ENCODE measurements around the gene CPA4.
"Not testable (repeated sequence)": the region's sequence is repeated elsewhere in the genome, so short reads cannot be mapped to it uniquely, and the experiment has no call there.

Gene CPA4, protein sequence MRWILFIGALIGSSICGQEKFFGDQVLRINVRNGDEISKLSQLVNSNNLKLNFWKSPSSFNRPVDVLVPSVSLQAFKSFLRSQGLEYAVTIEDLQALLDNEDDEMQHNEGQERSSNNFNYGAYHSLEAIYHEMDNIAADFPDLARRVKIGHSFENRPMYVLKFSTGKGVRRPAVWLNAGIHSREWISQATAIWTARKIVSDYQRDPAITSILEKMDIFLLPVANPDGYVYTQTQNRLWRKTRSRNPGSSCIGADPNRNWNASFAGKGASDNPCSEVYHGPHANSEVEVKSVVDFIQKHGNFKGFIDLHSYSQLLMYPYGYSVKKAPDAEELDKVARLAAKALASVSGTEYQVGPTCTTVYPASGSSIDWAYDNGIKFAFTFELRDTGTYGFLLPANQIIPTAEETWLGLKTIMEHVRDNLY

GRCh38 chr7:130292682-130293257, at the start of gene CPA4:
TSS of gene CPA4 (plus strand) at chr7:130293161. CDS start at chr7:130293181, 20 bp downstream.
- Mint-ChIP-seq H3K4me1 (no peaks in the 10 kb centered on the region), H3K36me3 (ENCODE audit: low read depth) (no peaks in the 10 kb centered on the region), H3K9me3 (no peaks in the 10 kb centered on the region), H3K27me3 (no peaks in the 10 kb centered on the region), H3K4me3 (no peak within 1 kb of the TSS), H3K27ac (no peak within 1 kb of the TSS)
- ATAC-seq (no peak), DNase-seq (no peak)

DNA sequence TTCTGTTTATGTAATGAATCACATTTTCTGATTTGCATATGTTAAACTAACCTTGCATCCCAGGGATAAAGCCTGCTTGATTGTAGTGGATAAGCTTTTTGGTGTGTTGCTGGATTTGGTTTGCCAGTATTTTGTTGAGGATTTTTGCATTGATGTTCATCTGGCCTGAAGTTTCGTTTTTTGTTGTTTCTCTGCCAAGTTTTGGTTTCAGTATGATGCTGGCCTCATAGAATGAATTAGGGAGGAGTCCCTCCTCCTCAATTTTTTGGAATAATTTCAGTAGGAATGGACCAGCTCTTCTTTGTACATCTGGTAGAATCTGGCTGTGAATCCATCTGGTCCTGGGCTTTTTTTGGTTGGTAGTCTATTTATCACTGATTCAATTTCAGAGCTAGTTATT, 49.5 kb upstream of the CPA4 start:
- not testable (repeated sequence) for H3K4me3 Mint-ChIP-seq; ATAC-seq; H3K27ac Mint-ChIP-seq; H3K9me3 Mint-ChIP-seq; H3K36me3 Mint-ChIP-seq (ENCODE audit: low read depth); H3K27me3 Mint-ChIP-seq; DNase-seq
- H3K4me1 Mint-ChIP-seq: peaks cover 10% of the 10 kb centered on the region

DNA sequence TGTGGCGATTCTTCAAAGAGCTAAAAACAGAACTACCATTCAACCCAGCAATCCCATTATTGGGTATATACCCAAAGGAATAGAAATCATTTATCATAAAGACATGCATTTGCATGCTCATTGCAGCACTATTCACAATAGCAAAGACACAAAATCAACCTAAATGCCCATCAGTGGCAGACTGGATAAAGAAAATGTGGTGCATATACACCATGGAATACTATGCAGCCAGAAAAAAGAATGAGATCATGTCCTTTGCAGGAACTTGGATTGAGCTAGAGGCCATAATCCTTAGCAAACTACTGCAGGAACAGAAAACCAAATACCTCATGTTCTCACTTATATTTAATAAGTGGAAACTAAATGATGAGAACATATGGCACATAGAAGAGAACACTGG, 46.5 kb upstream of the CPA4 start:
- not testable (repeated sequence) for ATAC-seq, H3K4me3 Mint-ChIP-seq, H3K9me3 Mint-ChIP-seq

GRCh38 chr7:130248842-130249241, 44.1 kb upstream of the CPA4 start:
- H3K27ac Mint-ChIP-seq; H3K4me1 Mint-ChIP-seq; H3K27me3 Mint-ChIP-seq; ATAC-seq; H3K4me3 Mint-ChIP-seq; H3K36me3 Mint-ChIP-seq (ENCODE audit: low read depth); DNase-seq; H3K9me3 Mint-ChIP-seq: not testable (repeated sequence)

More for the DNA sequence above, 46.5 kb upstream of the CPA4 start:
- not testable (repeated sequence) for DNase-seq; H3K27me3 Mint-ChIP-seq; H3K36me3 Mint-ChIP-seq (ENCODE audit: low read depth); H3K27ac Mint-ChIP-seq
- peaks cover 10% of the 10 kb centered on the region for H3K4me1 Mint-ChIP-seq

- not testable (repeated sequence) for H3K4me1 Mint-ChIP-seq; H3K27me3 Mint-ChIP-seq; H3K4me3 Mint-ChIP-seq; ATAC-seq; DNase-seq; H3K9me3 Mint-ChIP-seq; H3K36me3 Mint-ChIP-seq (ENCODE audit: low read depth); H3K27ac Mint-ChIP-seq
Measured at GRCh38 chr7:130249626-130250025, 43.3 kb upstream of the CPA4 start.

DNA sequence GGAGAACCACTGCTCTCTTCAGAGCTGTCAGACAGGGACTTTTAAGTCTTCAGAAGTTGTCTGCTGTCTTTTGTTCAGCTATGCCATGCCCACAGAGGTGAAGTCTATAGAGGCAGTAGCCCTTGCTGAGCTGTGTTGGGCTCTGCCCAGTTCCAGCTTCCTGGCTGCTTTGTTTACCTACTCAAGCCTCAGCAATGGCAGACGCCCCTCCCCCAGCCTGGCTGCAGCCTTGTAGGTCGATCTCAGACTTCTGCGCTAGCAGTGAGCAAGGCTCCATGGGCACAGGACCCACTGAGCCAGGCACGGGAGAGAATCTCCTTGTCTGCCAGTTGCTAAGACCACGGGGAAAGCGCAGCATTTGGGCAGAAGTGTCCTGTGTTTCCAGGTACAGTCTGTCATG, 38.4 kb upstream of the CPA4 start:
- DNase-seq: no peak
- no peak overlapping the region for H3K4me3 Mint-ChIP-seq
- H3K9me3 Mint-ChIP-seq: peaks cover 6% of the 10 kb centered on the region
- peaks cover 2% of the 10 kb centered on the region for H3K27me3 Mint-ChIP-seq
- ATAC-seq: no peak
- H3K36me3 Mint-ChIP-seq (ENCODE audit: low read depth): no peaks in the 10 kb centered on the region
- no peaks in the 10 kb centered on the region for H3K4me1 Mint-ChIP-seq
- H3K27ac Mint-ChIP-seq: no peak overlapping the region

GRCh38 chr7:130256704-130257103, 36.3 kb upstream of the CPA4 start:
- Mint-ChIP-seq H3K36me3 (ENCODE audit: low read depth) (no peaks in the 10 kb centered on the region), H3K4me3 (no peak overlapping the region), H3K4me1 (no peaks in the 10 kb centered on the region), H3K9me3 (peaks cover 6% of the 10 kb centered on the region), H3K27me3 (peaks cover 2% of the 10 kb centered on the region), H3K27ac (no peak overlapping the region)
- no peak for DNase-seq
- no peak for ATAC-seq

GRCh38 chr7:130258494-130259078, 34.4 kb upstream of the CPA4 start:
- no peak for ATAC-seq
- Mint-ChIP-seq H3K4me1 (no peaks in the 10 kb centered on the region), H3K27ac (no peak overlapping the region), H3K9me3 (peaks cover 6% of the 10 kb centered on the region), H3K36me3 (ENCODE audit: low read depth) (no peaks in the 10 kb centered on the region), H3K4me3 (no peak overlapping the region), H3K27me3 (peaks cover 2% of the 10 kb centered on the region)
- no peak for DNase-seq

DNA sequence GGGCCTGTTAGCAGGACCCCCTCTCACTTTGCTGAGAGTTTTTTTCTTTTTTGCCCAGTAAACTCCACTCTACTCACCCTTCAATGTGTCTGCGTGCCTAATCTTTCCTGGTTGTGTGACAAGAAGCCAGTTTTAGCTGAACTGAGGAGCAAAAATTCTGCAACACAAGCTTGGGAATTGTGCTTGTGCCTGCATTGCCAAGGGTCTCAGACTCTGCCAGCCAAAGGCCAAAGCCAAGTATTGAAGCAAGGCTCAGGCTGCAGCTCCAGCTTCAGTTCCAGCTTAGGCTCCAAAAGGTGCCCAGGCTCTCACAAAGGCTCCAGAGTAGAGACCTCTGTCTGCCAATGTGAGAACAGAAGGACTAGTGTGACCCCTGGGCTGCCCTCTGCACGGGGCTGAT, 30.5 kb upstream of the CPA4 start:
- Mint-ChIP-seq H3K27me3 (peaks cover 2% of the 10 kb centered on the region), H3K4me1 (no peaks in the 10 kb centered on the region), H3K4me3 (no peak overlapping the region), H3K9me3 (peaks cover 6% of the 10 kb centered on the region), H3K27ac (no peak overlapping the region), H3K36me3 (ENCODE audit: low read depth) (no peaks in the 10 kb centered on the region)
- ATAC-seq: no peak
- no peak for DNase-seq

- Mint-ChIP-seq H3K27me3 (peaks cover 3% of the 10 kb centered on the region), H3K4me1 (no peaks in the 10 kb centered on the region), H3K36me3 (ENCODE audit: low read depth) (no peaks in the 10 kb centered on the region), H3K4me3 (no peak overlapping the region), H3K9me3 (peaks cover 6% of the 10 kb centered on the region), H3K27ac (no peak overlapping the region)
- ATAC-seq (no peak), DNase-seq (no peak)
Measured at GRCh38 chr7:130263130-130263529, 29.8 kb upstream of the CPA4 start.

DNA sequence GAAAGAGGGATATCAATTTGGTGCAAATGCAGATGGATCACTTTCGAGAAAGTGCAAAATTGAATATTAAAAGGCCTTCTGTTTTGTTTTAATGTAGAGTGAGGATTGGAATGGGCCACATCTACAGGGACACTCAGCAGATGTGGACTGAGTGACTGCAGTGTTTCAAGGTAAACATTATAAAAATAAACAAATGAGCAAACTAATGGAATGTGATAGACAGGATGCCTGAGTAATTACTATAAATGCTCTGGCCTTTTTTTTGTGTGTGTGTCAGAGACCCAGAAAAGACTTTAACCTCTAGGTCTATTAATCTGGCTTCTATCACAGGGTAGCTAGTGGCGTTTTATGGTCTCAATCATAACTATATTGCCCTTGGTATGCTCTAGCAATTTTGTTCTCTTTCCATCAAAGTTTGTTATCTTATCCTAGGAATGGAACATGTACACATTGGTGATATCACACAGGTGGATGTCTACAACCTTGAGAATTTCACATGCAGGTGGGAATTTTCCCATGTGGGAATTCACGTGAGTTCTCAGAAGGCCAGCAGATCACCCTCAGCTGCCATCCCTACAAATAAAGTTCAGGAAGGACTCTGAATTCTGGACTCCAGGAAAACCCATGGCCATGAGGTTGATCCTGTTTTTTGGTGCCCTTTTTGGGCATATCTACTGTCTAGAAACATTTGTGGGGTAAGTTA, 26.6 kb upstream of the CPA4 start, which contains the start of gene CPA2:
CPA2 (plus strand) TSS at position 606 of the 703 bp plus-strand sequence; CDS start at position 625, 19 bp downstream.
- no peak for DNase-seq
- ATAC-seq: no peak
- no peak within 1 kb of the TSS for H3K4me3 Mint-ChIP-seq
- no peaks in the 10 kb centered on the region for H3K9me3 Mint-ChIP-seq
- H3K4me1 Mint-ChIP-seq: no peaks in the 10 kb centered on the region
- peaks cover 4% of the 10 kb centered on the region for H3K27me3 Mint-ChIP-seq
- H3K36me3 Mint-ChIP-seq (ENCODE audit: low read depth): no peaks in the 10 kb centered on the region
- no peak within 1 kb of the TSS for H3K27ac Mint-ChIP-seq

GRCh38 chr7:130266961-130267321, 26.0 kb upstream of the CPA4 start:
- ATAC-seq: no peak
- no peaks in the 10 kb centered on the region for H3K4me1 Mint-ChIP-seq
- no peaks in the 10 kb centered on the region for H3K36me3 Mint-ChIP-seq (ENCODE audit: low read depth)
- H3K27ac Mint-ChIP-seq: no peak overlapping the region
- no peak overlapping the region for H3K4me3 Mint-ChIP-seq
- no peak for DNase-seq
- H3K9me3 Mint-ChIP-seq: no peaks in the 10 kb centered on the region
- H3K27me3 Mint-ChIP-seq: peaks cover 4% of the 10 kb centered on the region

DNA sequence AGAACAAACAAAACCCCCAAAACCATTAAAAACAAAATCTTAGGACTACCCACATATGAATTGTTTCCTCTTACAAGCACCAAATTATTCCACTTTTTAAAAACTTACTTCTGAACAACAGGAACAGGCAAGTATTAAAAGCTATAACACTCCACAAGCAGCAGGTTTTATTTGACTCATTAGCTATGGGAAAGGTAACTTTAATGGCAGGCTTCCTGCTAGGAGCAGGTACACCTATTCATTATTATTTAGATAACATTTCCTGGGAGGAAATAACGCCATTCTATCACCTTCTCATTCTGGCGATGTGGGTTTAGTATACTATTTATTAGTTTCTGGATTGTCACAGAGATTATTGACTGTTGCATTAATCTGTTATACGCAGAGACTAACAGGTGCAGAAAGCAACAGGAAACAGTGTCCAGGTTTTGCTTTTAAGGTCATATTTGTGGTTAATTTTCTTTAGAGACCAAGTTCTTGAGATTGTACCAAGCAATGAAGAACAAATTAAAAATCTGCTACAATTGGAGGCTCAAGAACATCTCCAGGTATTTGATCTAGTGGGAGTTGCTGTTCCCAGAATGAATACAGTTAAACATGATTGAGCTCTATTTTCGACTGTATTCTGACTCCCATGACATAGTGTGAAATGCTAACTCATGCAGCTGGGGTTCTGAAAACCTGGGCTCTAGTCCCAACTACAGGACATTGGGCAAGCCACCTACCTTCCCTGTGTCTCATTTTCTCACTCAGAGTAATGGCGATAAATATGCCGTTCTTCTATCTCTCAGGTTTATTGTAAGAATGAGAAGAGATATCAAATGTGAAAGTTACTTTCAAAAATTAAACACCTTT, 24.3 kb upstream of the CPA4 start:
- H3K4me1 Mint-ChIP-seq: peaks cover 3% of the 10 kb centered on the region
- H3K27me3 Mint-ChIP-seq: peaks cover 7% of the 10 kb centered on the region
- ATAC-seq: no peak

DNA sequence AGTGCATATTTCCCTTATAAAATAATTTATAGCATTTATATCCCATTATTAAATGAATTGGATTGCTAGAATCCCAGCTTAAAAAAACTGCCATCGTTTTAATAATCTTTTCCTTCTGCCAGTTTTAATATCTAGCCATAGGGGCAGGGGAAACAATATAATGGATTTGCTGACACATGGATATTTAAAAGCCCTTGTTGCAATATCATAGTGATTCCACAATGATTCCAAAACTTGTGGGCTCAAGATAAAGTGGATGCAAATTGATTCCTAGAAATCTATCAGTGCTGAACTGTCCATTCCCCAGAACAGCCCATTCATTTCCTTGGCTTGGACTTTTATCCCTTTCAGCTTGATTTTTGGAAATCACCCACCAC, 23.7 kb upstream of the CPA4 start:
- no peak overlapping the region for H3K4me3 Mint-ChIP-seq
- ATAC-seq (no peak), DNase-seq (no peak)
- peaks cover 9% of the 10 kb centered on the region for H3K27me3 Mint-ChIP-seq
- no peaks in the 10 kb centered on the region for H3K9me3 Mint-ChIP-seq
- H3K4me1 Mint-ChIP-seq: peaks cover 3% of the 10 kb centered on the region
- no peaks in the 10 kb centered on the region for H3K36me3 Mint-ChIP-seq (ENCODE audit: low read depth)
- H3K27ac Mint-ChIP-seq: no peak overlapping the region

More for the DNA sequence above, 24.3 kb upstream of the CPA4 start:
- H3K4me3 Mint-ChIP-seq: no peak overlapping the region
- no peaks in the 10 kb centered on the region for H3K36me3 Mint-ChIP-seq (ENCODE audit: low read depth)
- no peaks in the 10 kb centered on the region for H3K9me3 Mint-ChIP-seq
- no peak overlapping the region for H3K27ac Mint-ChIP-seq
- no peak for DNase-seq

All from activated naive CD8-positive, alpha-beta T cell treated with anti-CD3 and anti-CD28 coated beads, Interleukin-2, amount 50 U/mL, for 24 hours (primary cell).